Neural cell (in vitro differentiated cells): ENCODE data around the gene BRD7. TPM values are rescaled to one million over a fixed set of nuclear protein-coding genes. Genes with fewer than 3 reads are reported as not detected.
"Not testable (repeated sequence)": the region's sequence is repeated elsewhere in the genome, so short reads cannot be mapped to it uniquely, and the experiment has no call there.

Experiments used
- H2AFZ ChIP-seq: fragments of 200-600, 300-800 bp; sonication (generic), shearing (Covaris generic); 2 replicates; pipeline ENCODE4 v1.6.0; 2014; ENCODE audit warnings: low read depth, mild to moderate bottlenecking, antibody characterized with exemption, low read length, moderate library complexity
- H3F3A ChIP-seq: fragments of 200-600 bp; shearing (Covaris generic); 2 replicates; pipeline ENCODE4 v1.6.1; 2016; ENCODE audit warnings: mild to moderate bottlenecking, moderate library complexity, mixed read lengths, antibody characterized with exemption, low read length; ENCODE audit not compliant: insufficient read depth, poor library complexity, severe bottlenecking
- H3K27ac ChIP-seq: fragments of 200-600, 300-800 bp; sonication (generic), shearing (Covaris generic); 2 replicates; pipeline ENCODE4 v1.5.1; 2014; ENCODE audit warnings: mild to moderate bottlenecking, low read length, moderate library complexity
- H3K27me3 ChIP-seq: fragments of 300-800, 200-600 bp; sonication (generic), shearing (Covaris generic); 2 replicates; pipeline ENCODE4 v1.6.0; 2014; ENCODE audit warnings: mild to moderate bottlenecking, low read depth, low read length, moderate library complexity; ENCODE audit not compliant: insufficient read depth
- H3K36me3 ChIP-seq: fragments of 300-800, 200-600 bp; sonication (generic), shearing (Covaris generic); 2 replicates; pipeline ENCODE4 v1.5.1; 2014; ENCODE audit warnings: mild to moderate bottlenecking, antibody characterized with exemption, low read length, moderate library complexity; ENCODE audit not compliant: insufficient read depth
- H3K4me2 ChIP-seq: fragments of 300-800, 200-600 bp; sonication (generic), shearing (Covaris generic); 2 replicates; pipeline ENCODE4 v1.6.0; 2014; ENCODE audit warnings: mild to moderate bottlenecking, low read length
- H3K4me3 ChIP-seq: fragments of 300-800, 200-600 bp; sonication (generic), shearing (Covaris generic); 2 replicates; pipeline ENCODE4 v1.5.1; 2014; ENCODE audit warnings: mild to moderate bottlenecking, low read length, moderate library complexity
- H3K79me2 ChIP-seq: fragments of 200-600 bp; shearing (Covaris generic); replicated peaks from 2 replicates; pipeline ENCODE4 v1.6.0; 2014; ENCODE audit warnings: mild to moderate bottlenecking, low read length, moderate library complexity; ENCODE audit not compliant: insufficient read depth
- H3K9ac ChIP-seq: fragments of 300-800, 200-600 bp; sonication (generic), shearing (Covaris generic); 2 replicates; pipeline ENCODE4 v1.6.1; 2016; ENCODE audit warnings: mild to moderate bottlenecking, low read length, mixed read lengths
- H3K9me2 ChIP-seq: fragments of 200-600 bp; shearing (Covaris generic); 2 replicates; pipeline ENCODE4 v1.6.1; 2016; ENCODE audit warnings: mild to moderate bottlenecking, low read length, mixed read lengths; ENCODE audit not compliant: insufficient read depth
- H3K9me3 ChIP-seq: fragments of 200-600, 300-800 bp; sonication (generic), shearing (Covaris generic); 2 replicates; pipeline ENCODE4 v1.6.1; 2016; ENCODE audit warnings: mild to moderate bottlenecking, mixed run types, low read length, moderate library complexity, mixed read lengths
- H4K20me1 ChIP-seq: fragments of 200-600 bp; shearing (Covaris generic); 2 replicates; pipeline ENCODE4 v1.6.1; 2016; ENCODE audit warnings: mild to moderate bottlenecking, mixed run types; ENCODE audit not compliant: insufficient read depth
- EP300 ChIP-seq: fragments of 450-650 bp; conservative IDR thresholded peaks from 2 replicates; pipeline ENCODE4 v1.6.1; 2014; ENCODE audit warnings: antibody characterized with exemption, mild to moderate bottlenecking, moderate library complexity; ENCODE audit not compliant: poor library complexity, severe bottlenecking
- EZH2 ChIP-seq: fragments of 200-600, 300-800 bp; shearing (Covaris generic), sonication (generic); IDR thresholded peaks from 2 replicates; pipeline ENCODE4 v1.6.1; 2014; ENCODE audit warnings: antibody characterized with exemption, low read length, borderline replicate concordance, mild to moderate bottlenecking; ENCODE audit not compliant: insufficient read depth, poor library complexity, severe bottlenecking
- MXI1 ChIP-seq: fragments of 450-650 bp; conservative IDR thresholded peaks from 2 replicates; pipeline ENCODE4 v1.6.1; 2014; ENCODE audit warnings: antibody characterized with exemption, mild to moderate bottlenecking; ENCODE audit not compliant: poor library complexity, severe bottlenecking
- POLR2AphosphoS5 ChIP-seq: IDR thresholded peaks from 2 replicates; pipeline ENCODE4 v1.6.1; 2012
- RAD21 ChIP-seq: fragments of 450-650 bp; conservative IDR thresholded peaks from 2 replicates; pipeline ENCODE4 v1.6.1; 2014; ENCODE audit warnings: antibody characterized with exemption, mild to moderate bottlenecking, moderate library complexity
- SMC3 ChIP-seq: fragments of 450-650 bp; conservative IDR thresholded peaks from 2 replicates; pipeline ENCODE4 v1.6.1; 2014; ENCODE audit warnings: antibody characterized with exemption, mild to moderate bottlenecking, moderate library complexity; ENCODE audit not compliant: poor library complexity
- TAF1 ChIP-seq: IDR thresholded peaks from 2 replicates; pipeline ENCODE4 v1.6.1; 2012; ENCODE audit warnings: low read depth
- polyA plus RNA-seq: library from polyadenylated mRNA; depleted of rRNA; stranded (reverse); fragments of >200 nt; gene quantifications from 2 replicates; pipeline ENCODE4 v1.2.3, GENCODE V29; 2014
- TF ChIP-seq, protein P1 (sequence below): IDR thresholded peaks from 2 replicates; pipeline ENCODE4 v1.6.1; 2012; ENCODE audit warnings: borderline replicate concordance
- TF ChIP-seq, protein P2 (sequence below): fragments of 450-650 bp; IDR thresholded peaks from 2 replicates; pipeline ENCODE4 v1.5.1; 2014; ENCODE audit warnings: antibody characterized with exemption, mild to moderate bottlenecking, moderate library complexity; ENCODE audit not compliant: poor library complexity, severe bottlenecking

BRD7 gene
- polyA plus RNA-seq, 1 donor from 2014 or later, result 57.2 TPM

GRCh38 chr16:50343566-50343965 is 25.2 kb downstream of the BRD7 start:
- H3K27ac ChIP-seq, H3K4me2 ChIP-seq, H3K9me3 ChIP-seq, H3K9ac ChIP-seq, H3K4me3 ChIP-seq, H4K20me1 ChIP-seq, H3K27me3 ChIP-seq, H3K36me3 ChIP-seq, H3K79me2 ChIP-seq, H2AFZ ChIP-seq, H3F3A ChIP-seq, H3K9me2 ChIP-seq: not testable (repeated sequence)

- H3K9me3 ChIP-seq, result no peaks in the 10 kb centered on the region
- no peak overlapping the region for H3K4me2 ChIP-seq
- TF ChIP-seq, protein P1, sequence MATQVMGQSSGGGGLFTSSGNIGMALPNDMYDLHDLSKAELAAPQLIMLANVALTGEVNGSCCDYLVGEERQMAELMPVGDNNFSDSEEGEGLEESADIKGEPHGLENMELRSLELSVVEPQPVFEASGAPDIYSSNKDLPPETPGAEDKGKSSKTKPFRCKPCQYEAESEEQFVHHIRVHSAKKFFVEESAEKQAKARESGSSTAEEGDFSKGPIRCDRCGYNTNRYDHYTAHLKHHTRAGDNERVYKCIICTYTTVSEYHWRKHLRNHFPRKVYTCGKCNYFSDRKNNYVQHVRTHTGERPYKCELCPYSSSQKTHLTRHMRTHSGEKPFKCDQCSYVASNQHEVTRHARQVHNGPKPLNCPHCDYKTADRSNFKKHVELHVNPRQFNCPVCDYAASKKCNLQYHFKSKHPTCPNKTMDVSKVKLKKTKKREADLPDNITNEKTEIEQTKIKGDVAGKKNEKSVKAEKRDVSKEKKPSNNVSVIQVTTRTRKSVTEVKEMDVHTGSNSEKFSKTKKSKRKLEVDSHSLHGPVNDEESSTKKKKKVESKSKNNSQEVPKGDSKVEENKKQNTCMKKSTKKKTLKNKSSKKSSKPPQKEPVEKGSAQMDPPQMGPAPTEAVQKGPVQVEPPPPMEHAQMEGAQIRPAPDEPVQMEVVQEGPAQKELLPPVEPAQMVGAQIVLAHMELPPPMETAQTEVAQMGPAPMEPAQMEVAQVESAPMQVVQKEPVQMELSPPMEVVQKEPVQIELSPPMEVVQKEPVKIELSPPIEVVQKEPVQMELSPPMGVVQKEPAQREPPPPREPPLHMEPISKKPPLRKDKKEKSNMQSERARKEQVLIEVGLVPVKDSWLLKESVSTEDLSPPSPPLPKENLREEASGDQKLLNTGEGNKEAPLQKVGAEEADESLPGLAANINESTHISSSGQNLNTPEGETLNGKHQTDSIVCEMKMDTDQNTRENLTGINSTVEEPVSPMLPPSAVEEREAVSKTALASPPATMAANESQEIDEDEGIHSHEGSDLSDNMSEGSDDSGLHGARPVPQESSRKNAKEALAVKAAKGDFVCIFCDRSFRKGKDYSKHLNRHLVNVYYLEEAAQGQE, result no peak
- TF ChIP-seq TAF1, result no peak
- TF ChIP-seq, protein P2, sequence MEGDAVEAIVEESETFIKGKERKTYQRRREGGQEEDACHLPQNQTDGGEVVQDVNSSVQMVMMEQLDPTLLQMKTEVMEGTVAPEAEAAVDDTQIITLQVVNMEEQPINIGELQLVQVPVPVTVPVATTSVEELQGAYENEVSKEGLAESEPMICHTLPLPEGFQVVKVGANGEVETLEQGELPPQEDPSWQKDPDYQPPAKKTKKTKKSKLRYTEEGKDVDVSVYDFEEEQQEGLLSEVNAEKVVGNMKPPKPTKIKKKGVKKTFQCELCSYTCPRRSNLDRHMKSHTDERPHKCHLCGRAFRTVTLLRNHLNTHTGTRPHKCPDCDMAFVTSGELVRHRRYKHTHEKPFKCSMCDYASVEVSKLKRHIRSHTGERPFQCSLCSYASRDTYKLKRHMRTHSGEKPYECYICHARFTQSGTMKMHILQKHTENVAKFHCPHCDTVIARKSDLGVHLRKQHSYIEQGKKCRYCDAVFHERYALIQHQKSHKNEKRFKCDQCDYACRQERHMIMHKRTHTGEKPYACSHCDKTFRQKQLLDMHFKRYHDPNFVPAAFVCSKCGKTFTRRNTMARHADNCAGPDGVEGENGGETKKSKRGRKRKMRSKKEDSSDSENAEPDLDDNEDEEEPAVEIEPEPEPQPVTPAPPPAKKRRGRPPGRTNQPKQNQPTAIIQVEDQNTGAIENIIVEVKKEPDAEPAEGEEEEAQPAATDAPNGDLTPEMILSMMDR, result no peak
- no peak for TF ChIP-seq MXI1
- TF ChIP-seq EZH2, result no peak
- TF ChIP-seq EP300, result no peak
- TF ChIP-seq SMC3, result no peak
- TF ChIP-seq RAD21, result no peak
- no peak for TF ChIP-seq POLR2AphosphoS5
- H3K9me2 ChIP-seq, result no peaks in the 10 kb centered on the region
- no peaks in the 10 kb centered on the region for H3F3A ChIP-seq
- no peak overlapping the region for H3K9ac ChIP-seq
- H3K79me2 ChIP-seq, result no peaks in the 10 kb centered on the region
- H3K27ac ChIP-seq, result no peak overlapping the region
- H4K20me1 ChIP-seq, result no peaks in the 10 kb centered on the region
- H3K36me3 ChIP-seq, result no peaks in the 10 kb centered on the region
- no peak overlapping the region for H3K4me3 ChIP-seq
- no peak overlapping the region for H2AFZ ChIP-seq
- no peaks in the 10 kb centered on the region for H3K27me3 ChIP-seq
These were observed 28.2 kb downstream of the BRD7 start for GRCh38 chr16:50340578-50340977.
